Measurements from ENCODE around the gene TBX18. TPM values are rescaled to one million over a fixed set of nuclear protein-coding genes. Genes with fewer than 3 reads are reported as not detected.

Gene TBX18
- total and polyA plus RNA-seq, 10 donors: under 0.01 to 0.17 (median 0.03) TPM; not detected in 5

- Histone ChIP-seq H3K27me3 (replicated peaks in 1 of 7) (no peaks in the 10 kb centered on the region), H3K27ac (no peak overlapping the region), H3K9me3 (no peaks in the 10 kb centered on the region), H3K36me3 (no peaks in the 10 kb centered on the region), H3K4me1 (no peaks in the 10 kb centered on the region), H3K4me3 (no peak overlapping the region)
- no peak for DNase-seq
- intact Hi-C loops (cut with DNase I; ENCODE audit: low total_unique reads): no loop called here
- WGBS, 5 donors: 43 to 80% (median 72%) methylated on average over 1 of the region's 1 CpG
- TF ChIP-seq CTCF (IDR thresholded peaks at IDR 0.05 in 8 of 11, conservative IDR thresholded peaks at IDR 0.05 in 3 of 11) (no peak), POLR2AphosphoS5 (IDR thresholded peaks at IDR 0.05) (no peak), POLR2A (IDR thresholded peaks at IDR 0.05) (no peak)
These were observed 112.8 kb downstream of the TBX18 start for GRCh38 chr6:84651583-84651982.

GRCh38 chr6:84648444-84648843 lies 116.0 kb downstream of the TBX18 start:
- Histone ChIP-seq H3K4me1 (no peaks in the 10 kb centered on the region), H3K27ac (no peak overlapping the region), H3K27me3 (replicated peaks in 1 of 7) (no peaks in the 10 kb centered on the region), H3K9me3 (no peaks in the 10 kb centered on the region), H3K36me3 (no peaks in the 10 kb centered on the region), H3K4me3 (no peak overlapping the region)
- intact Hi-C loops (cut with DNase I; ENCODE audit: low total_unique reads): no loop called here
- TF ChIP-seq POLR2A (IDR thresholded peaks at IDR 0.05): no peak
- TF ChIP-seq POLR2AphosphoS5 (IDR thresholded peaks at IDR 0.05): no peak
- no peak for TF ChIP-seq CTCF (IDR thresholded peaks at IDR 0.05 in 8 of 11, conservative IDR thresholded peaks at IDR 0.05 in 3 of 11)
- DNase-seq: no peak

GRCh38 chr6:84645563-84646266 lies 118.7 kb downstream of the TBX18 start:
- DNase-seq: no peak
- Histone ChIP-seq H3K27me3 (replicated peaks in 1 of 7) (no peaks in the 10 kb centered on the region), H3K4me1 (no peaks in the 10 kb centered on the region), H3K9me3 (no peaks in the 10 kb centered on the region), H3K27ac (no peak overlapping the region), H3K36me3 (no peaks in the 10 kb centered on the region), H3K4me3 (no peak overlapping the region)
- WGBS, 5 donors: 40 to 59% (median 45%) methylated on average over 4 of the region's 4 CpGs
- intact Hi-C loops (cut with DNase I; ENCODE audit: low total_unique reads): no loop called here
- no peak for TF ChIP-seq POLR2A (IDR thresholded peaks at IDR 0.05)
- TF ChIP-seq POLR2AphosphoS5 (IDR thresholded peaks at IDR 0.05): no peak
- TF ChIP-seq CTCF (IDR thresholded peaks at IDR 0.05 in 8 of 11, conservative IDR thresholded peaks at IDR 0.05 in 3 of 11): no peak

DNA sequence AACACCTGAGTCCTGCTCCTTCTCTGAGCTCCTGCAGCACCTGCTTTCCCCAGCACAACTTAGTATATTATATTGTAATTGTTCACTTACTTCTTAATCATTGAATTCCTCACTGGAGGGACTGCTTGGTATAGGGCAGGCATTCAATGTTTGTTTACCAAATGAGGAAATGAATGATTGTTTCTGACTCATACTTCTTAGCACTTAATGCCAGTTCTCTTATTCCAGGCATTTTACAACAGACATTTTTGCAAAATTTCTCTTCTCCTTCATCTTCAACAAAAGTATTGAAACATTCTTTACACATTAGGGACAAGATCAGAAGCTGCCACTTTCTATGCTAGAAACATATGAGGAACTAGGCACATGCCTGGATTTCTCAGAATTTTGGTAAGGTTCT lies 119.4 kb downstream of the TBX18 start:
- TF ChIP-seq POLR2A (IDR thresholded peaks at IDR 0.05): no peak
- TF ChIP-seq POLR2AphosphoS5 (IDR thresholded peaks at IDR 0.05): no peak
- Histone ChIP-seq H3K36me3 (no peaks in the 10 kb centered on the region), H3K4me3 (no peak overlapping the region), H3K4me1 (no peaks in the 10 kb centered on the region), H3K27ac (no peak overlapping the region), H3K27me3 (replicated peaks in 1 of 7) (no peaks in the 10 kb centered on the region), H3K9me3 (no peaks in the 10 kb centered on the region)
- intact Hi-C loops (cut with DNase I; ENCODE audit: low total_unique reads): no loop called here
- DNase-seq: no peak
